HG02938 (cell line): ENCODE measurements around the gene SS18L1.
A peak's percentile ranks its signal among the peaks of the same experiment; 100 is the strongest.
"Not testable (repeated sequence)": the region's sequence is repeated elsewhere in the genome, so short reads cannot be mapped to it uniquely, and the experiment has no call there.

Experiments used
- ATAC-seq: cut with Tn5 transposase; IDR thresholded peaks from one replicate; pipeline ENCODE4 v1.9.1; 2021; ENCODE audit warnings: mild to moderate bottlenecking, moderate library complexity; ENCODE audit not compliant: unreplicated experiment

Gene SS18L1

GRCh38 chr20:62136283-62137091 lies 7.1 kb upstream of the SS18L1 start:
- ATAC-seq, result no peak

- no peak for ATAC-seq
Measured at GRCh38 chr20:62137092-62137384, 6.5 kb upstream of the SS18L1 start.

GRCh38 chr20:62137478-62138203 lies 5.9 kb upstream of the SS18L1 start:
- no peak for ATAC-seq

- no peak for ATAC-seq
Measured at GRCh38 chr20:62138204-62138543, 5.4 kb upstream of the SS18L1 start.

GRCh38 chr20:62138912-62139311 lies 4.7 kb upstream of the SS18L1 start:
- no peak for ATAC-seq

- ATAC-seq, result no peak
Measured at GRCh38 chr20:62139636-62140035, 3.9 kb upstream of the SS18L1 start.

- no peak for ATAC-seq
Measured at GRCh38 chr20:62141043-62141396, 2.5 kb upstream of the SS18L1 start.

- ATAC-seq, result no peak
Measured at GRCh38 chr20:62141397-62142251, 1.9 kb upstream of the SS18L1 start.

GRCh38 chr20:62142252-62143080 lies 1.1 kb upstream of the SS18L1 start:
- ATAC-seq, result no peak

- peak; percentile 19 for ATAC-seq
Measured at GRCh38 chr20:62143957-62144825, 622 bp downstream of the SS18L1 start.

GRCh38 chr20:62145688-62146018 lies 2.1 kb downstream of the SS18L1 start:
- no peak for ATAC-seq

- no peak for ATAC-seq
Measured at GRCh38 chr20:62146019-62146755, 2.6 kb downstream of the SS18L1 start.

- ATAC-seq, result no peak
Measured at GRCh38 chr20:62147125-62147524, 3.6 kb downstream of the SS18L1 start.

- no peak for ATAC-seq
Measured at GRCh38 chr20:62147528-62147927, 4.0 kb downstream of the SS18L1 start.

- not testable (repeated sequence) for ATAC-seq
Measured at GRCh38 chr20:62148383-62148782, 4.8 kb downstream of the SS18L1 start.

- ATAC-seq, result no peak
Measured at GRCh38 chr20:62148908-62149314, 5.3 kb downstream of the SS18L1 start.

- no peak for ATAC-seq
Measured at GRCh38 chr20:62149532-62150309, 6.2 kb downstream of the SS18L1 start.

- no peak for ATAC-seq
Measured at GRCh38 chr20:62150310-62150575, 6.7 kb downstream of the SS18L1 start.

GRCh38 chr20:62151225-62151624 lies 7.7 kb downstream of the SS18L1 start:
- no peak for ATAC-seq
